NCI-H2171 (cell line): Measurements from ENCODE around the gene ASPSCR1.
A peak's percentile ranks its signal among the peaks of the same experiment; 100 is the strongest.

Experiments used
- DNase-seq: peaks from one replicate; lab custom pipeline; 2025; lab: John Stamatoyannopoulos, UW

Gene ASPSCR1

DNA sequence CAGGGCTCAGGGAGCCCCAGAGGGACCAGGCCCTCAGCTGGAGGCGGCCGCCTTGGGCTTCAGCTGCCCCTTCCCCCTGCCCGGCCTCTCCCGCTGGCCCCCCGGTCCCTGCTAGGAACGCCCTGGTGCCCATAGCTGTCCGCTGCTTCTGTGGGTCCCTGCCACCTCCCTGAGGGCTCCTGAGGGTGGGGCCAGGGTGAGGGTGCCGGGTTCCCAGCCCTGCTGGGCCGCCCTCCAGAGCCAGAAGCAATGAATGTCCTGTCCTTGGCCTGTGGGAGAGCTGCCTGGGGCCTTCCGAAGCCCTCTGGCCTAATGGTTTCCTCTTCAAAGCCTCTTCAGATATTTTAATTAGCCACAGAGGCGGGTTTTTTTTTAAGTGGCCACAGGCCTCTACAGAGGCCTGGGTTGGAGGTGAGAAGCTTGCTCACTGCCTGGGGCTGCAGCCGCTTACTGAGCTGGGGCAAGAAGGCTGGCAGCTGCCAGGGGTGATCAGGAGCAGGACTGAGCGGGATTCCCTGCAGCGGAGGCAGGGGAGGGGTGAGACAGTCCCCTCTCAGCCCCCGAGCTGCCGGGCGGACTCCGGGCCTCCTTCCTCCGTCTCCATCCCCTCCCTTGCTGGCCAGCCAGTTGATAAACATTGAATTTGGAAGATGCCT is 35.3 kb downstream of the ASPSCR1 start:
- no peak for DNase-seq

DNA sequence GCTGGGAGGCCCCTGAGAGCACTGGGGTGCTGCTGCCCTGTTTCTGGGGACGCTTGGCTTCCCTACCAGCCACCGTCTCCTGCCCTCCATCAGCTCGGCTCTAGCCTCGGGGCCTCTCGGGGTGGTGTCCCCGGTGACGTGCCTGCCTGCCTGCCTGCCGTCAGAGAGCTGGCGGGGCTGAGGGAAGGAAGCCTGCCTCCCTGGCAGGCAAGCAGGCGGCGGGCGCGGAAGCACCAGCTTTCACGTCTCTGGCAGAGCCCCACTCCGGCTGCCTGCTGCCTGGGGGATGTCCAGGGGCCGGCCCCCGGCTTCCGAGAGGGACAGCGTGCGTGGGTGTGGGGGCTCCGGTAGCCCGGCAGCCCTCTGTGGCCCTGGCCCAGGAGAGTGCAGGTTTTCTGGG is 35.9 kb downstream of the ASPSCR1 start:
- DNase-seq = no peak

DNA sequence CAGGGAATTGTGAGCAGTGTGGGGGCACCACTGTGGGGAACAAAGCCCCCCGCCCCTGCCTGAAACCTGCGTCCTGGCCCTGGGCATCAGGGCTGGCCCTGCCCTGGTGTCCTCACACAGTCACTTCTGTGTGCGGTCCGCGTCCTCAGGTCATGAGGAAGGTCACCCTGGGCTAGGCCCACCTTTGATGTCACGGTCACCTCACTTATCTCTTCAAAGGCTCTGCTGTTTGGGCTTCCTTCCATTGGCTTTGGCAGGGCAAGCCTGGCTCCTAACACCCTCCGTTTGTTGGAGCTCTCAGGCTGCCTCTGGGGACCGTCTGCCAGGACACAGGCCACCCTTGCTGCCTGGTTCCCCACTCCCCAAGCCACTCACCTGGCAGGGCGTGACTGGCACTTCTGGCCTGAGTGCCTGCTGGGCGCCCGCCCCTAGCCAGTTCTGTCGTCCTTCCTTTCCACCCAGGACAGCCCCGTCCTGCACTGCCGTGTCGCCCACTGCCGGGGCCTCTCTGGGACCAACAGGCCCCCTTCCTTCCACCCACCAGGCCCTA is 36.4 kb downstream of the ASPSCR1 start:
- DNase-seq = no peak

DNA sequence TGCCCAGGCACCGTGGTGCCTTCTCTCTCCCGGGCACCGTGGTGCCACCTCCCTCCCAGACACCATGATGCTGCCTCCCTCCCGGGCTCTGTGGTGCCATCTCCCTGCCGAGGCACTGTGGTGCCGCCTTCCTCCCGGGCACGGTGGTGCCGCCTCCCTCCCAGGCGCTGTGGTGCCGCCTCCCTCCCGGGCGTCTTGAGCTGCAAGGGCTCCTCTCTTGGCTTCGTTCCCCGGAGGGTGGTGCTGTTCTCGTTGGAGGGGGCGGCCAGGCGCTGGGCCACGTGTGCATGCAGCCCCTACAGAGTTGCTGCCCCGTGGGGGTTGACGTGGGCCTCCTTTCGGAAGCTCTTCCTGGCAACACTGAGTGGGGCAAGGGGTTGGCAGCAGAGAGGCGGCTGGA is 37.0 kb downstream of the ASPSCR1 start:
- no peak for DNase-seq

DNA sequence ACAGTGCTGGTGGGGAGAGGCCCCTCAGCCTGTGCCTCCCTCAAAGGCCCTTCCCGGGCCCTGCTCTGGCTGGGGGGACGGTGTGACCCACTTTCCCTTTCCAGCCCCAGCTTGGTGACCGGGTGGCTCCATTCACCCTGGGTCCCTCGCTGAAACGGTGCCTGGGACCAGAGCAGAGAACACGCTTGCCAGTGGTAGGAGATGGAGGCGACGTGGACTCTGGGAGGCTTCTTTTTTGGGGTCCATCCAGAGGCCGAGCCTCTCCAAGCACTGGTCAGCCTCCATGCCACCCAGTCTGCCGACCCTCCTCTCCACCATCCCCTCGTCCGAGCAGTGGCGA is 37.5 kb downstream of the ASPSCR1 start:
- DNase-seq = no peak

DNA sequence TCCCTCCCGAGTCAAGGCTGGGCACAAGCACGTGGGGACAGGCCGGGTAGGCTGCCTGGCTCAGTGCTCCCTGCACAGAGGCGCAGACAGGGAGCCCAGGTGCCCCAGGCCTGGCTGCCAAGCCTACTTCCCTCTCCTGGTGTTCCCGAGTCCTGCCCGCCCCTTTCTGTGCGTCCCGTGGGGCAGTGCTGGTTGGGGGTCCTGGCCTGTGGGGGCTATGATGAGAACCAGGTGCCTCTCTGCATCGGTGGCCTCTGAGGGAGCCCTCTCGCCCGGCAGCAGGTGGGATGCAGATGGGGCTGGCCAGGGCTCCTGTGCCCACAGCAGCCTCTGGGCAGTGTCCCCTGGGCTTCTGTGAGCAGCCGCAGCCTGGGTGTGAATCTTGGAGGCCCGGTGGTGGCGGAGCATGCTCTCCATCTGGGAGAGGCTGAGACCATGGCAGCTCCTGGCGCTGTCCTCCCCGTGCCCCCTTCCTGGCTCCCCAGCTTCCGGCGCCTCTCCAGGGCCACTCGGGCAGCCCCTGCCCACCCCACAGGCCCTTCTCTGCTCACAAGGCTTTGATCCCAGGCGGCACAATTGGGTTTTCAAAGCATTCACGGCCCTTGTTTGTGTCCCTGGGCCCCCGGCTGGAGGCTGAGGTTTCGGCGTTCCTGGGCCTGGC is 38.0 kb downstream of the ASPSCR1 start:
- no peak for DNase-seq

DNA sequence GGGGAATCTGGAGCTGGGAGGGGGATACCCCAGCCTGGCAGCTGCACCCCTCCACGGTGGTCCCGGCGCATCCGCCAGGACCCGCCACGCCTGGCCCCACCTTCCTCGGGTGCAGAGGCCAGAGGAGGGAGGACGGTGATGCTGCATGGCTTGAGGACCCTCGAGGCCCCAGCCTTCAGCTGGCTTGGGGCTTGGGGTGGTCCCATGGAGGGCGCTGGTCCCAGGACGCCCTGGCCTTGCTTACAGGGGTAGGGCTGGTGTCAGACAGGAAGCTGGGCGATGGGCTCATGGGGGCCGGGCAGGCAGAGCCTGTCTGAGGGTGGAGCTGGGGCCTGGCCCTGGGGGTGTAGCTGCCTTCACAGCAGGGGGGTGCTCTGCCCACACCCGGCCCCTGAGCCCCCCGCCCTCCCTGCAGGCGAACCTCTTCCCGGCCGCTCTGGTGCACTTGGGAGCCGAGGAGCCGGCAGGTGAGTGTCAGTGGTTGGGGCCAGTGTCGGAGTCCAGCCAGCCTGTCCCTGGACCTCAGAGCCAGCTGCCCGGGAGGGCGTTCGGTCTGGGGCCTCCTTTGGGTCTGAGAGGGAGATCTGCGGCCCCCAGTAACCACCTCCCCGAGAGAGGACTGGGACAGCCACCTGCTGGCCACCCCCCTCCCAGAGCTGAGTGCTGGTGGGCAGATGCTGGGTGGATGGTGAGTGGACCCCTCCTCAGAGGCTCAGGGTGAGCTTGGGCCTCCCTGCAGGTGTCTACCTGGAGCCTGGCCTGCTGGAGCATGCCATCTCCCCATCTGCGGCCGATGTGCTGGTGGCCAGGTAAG is 38.8 kb downstream of the ASPSCR1 start:
- DNase-seq = no peak

DNA sequence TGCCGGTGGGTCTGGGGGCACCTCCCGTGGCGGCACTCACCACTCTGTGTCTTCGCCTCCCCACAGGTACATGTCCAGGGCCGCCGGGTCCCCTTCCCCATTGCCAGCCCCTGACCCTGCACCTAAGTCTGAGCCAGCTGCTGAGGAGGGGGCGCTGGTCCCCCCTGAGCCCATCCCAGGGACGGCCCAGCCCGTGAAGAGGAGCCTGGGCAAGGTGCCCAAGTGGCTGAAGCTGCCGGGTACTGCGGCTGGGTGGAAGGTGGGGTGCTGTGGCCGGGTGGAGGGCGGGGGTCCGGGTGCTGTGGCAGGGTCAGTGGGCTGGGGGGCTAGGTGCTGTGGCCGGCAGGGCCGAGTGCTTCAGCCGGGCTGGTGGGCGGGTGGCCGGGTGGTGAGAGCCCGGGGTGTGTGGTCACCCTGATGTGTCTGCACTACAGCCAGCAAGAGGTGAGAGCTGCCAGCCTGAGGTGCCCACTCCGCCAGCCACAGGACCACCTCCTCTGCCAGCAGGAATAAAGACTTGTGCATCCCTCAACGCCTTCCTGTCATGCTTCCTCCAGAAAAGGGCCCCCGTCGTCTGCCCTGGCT is 39.5 kb downstream of the ASPSCR1 start:
- DNase-seq = no peak

DNA sequence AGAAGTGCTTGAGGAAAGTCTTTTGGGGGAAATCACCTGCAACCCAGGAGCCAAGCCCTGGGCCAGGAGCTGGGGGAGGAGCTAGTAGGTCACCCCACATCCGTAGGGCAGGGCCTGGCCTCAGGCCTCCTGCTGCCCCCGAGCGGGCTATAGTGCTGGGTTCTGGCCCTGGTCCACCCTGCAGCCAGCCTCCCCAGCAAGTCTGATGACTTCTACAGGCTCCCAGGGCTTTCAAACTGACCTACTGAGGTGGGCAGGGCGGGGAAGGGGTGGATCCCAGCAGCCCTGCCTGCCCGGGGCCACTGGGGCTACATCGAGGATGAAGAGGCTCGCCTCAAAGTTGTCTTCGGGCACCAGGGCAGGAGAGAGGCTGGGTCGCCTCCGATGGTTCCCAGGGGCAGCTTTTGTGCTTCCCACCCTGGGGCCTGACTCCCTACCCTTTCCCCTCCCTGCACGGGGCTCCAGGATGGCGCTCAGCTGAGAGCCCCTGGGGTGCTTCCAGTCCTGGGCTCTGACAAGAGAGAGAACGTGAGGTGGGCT is 40.3 kb downstream of the ASPSCR1 start:
- DNase-seq = no peak

DNA sequence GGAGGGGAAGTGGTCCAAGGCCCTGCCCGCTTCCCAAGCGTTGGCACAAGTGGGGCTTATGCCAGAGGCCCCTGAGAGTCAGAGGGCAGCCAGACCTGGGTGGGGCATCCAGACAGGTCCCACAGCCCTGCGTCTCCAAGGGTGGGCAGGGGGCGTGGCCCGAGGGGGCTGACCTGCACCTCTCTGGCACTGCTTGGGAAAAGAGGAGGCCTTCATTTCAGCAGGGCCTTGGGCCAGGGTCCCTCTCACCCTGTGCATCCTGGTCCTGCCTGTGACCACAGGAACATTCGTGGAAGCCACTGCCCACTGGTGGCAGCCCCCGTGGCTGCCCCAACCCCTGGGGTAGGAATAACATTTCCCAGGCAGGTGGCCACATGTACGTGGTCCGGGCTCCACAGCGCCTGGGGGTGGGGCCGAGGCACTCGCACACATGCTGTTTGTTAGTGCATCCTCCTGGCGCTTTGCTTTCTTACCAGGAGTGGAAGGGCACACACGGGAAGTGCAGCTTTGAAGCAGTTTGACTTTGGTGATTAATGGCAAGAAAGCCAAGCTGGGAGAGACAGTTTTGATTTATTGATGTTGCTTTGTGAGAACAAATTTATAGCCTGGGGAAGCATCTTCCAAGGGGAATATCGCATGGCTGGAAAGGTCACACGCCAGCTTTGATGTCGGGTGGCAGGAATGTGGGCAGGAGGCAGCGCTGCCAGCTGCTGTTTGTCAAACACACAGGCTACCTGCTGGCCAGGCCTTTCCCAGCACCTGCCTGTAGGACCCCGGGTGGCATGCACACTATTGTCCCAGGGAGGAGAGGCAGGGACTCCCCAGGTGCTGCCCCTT is 40.9 kb downstream of the ASPSCR1 start:
- DNase-seq = no peak

DNA sequence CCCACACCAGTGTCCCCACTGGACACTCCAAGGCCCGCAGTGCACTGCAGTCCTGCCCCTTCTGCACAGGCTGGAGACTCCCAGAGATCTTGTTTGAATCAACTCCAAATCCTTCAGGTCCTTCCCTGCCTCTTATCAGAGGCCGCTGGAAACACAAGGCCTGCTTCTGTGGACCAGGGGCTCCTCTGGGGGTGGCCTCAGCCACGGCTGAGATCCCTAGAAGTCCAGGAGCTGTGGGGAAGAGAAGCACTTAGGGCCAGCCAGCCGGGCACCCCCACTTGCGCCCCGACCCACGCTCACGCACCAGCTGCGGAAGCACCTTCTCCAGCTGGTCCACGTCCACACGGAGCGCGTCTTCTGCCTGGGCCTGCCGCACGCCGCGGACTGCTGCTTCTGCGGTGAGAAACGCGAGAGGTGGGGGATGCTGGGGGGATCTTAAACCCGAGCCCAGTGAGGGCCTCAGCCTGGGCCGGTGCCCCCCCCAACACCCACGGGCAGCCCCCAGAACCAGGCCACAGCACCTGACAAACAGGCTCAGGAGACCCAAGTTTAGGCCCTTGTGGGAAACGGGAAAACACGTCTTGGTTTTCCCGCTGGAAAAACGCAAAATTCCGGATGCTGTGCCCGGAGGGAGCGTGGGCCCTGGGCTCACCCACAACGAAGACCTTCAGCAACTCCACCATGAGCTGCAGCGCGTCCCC is 41.7 kb downstream of the ASPSCR1 start:
- DNase-seq = no peak

DNA sequence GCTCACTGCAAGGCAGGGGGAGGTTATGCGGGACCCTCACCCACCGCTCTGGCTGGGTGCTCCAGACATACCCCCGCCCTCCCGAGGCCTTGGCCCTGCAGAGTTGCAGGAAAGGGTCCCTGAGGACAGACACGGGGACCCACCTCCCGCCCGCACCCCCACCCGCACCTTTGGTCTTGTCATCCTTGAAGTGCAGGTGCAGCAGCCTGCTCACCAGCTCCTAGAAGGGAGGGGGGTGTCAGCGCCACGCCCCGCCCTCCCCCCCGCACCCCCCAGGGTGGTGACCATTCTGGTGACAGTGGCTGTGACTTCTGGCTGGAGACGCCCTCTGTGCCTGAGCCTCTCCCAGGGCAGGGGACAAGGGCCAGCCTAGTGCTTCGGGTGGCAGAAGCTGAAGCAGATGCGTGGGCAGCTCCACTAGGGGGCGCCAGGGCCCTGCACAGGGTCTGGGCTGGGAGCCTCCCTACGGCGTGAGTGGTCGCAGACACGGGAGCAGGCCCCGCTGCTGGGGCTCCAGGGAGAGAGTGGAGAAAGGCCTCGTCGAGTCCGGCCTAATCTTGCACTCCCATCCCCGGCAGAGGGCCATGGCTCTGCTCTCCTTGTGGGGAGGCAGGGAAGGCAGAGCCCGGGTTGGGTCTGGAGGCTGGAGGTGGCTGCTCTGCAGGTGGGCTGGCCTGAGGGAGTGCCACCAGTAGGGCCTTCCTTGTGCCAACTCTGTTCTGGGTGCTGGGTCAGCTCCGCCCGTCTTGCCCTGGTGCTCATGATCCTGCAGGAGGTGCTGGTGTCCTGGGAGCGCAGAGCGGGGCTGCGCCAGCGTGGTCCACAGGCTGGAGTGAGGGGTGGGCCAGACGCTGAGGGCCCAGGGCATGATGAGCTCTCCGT is 42.5 kb downstream of the ASPSCR1 start:
- no peak for DNase-seq

DNA sequence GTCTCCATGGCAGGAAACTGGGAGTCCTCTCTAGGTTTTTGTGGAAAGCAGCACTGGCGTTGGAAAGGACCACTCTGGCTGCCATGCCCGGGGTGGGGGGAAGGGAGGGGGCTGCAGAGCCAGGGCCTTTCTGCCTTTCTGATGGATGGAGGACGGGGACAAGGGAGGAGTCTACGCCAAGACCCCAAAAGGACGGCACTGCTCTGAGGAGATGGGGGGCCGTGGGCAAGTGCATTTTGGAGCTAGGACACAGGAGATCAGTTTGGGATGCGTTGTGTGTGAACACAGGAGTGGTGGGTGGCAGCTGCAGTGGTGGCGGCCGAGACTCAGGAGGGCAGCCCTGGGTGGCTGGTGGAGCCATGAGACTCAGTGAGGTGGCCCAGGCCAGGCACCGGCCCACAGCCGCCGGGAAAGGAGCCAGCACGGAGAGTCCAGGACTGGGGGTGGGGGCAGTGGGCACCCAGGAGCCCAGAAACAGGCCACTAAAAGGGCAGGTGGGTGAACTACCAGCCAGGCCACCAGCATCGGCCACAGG is 43.2 kb downstream of the ASPSCR1 start:
- DNase-seq = no peak

DNA sequence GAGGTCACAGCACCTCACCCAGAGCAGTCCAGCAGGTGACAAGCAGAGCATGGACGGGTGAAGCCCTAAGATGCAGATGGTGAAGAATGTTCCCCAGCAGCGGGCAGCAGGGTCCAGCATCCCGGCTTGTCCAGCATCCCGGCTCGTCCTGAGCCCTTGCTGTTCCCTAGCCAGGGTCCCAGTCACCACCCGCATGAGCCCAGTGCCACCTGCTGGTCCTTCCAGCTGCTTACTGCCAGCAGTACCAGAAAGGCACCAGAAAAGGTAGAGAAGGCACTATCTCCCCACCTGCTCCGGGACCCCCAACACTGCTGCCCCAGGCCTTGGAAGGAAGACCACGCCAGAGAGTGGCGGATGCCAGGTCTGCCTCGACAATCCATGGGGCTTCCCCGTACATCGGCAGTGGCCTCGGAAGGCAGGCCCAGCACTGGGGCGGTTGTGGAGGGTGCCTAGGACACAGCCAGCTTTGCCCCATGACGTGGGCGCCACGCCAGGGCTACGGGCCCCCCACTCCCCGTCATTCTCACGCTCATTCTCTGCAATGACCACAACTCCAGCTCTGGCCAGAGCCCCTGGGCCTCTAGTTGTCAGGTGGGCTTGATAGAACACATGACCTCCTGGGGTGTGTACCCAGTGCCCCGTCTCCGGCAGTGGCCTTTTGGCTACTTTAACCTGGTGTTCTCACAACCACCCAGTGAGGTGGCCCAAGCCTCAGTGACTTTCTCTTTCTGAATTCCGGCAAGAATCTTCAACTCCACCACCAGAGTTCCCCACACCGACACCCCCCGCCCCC is 43.9 kb downstream of the ASPSCR1 start:
- peak; percentile 29 for DNase-seq

DNA sequence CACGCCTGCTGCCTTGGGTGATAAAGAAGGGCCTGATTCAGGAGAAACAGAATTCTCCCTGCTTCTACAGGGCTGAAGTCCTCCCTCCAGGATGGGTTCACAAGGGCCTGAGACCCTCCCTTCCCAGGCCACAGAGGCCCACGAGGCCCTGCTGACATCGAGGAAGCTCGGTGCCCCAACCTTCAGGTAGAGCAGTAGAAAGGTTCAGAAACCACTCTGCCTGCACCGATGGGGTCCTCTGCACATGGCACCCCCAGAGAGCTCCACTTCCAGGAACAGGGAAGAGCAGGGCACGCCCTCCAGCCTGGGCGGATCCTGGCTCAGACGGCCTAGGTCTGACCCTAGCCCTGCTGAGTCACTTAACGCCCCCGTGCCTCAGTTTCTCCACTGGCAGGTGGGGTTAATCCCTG is 44.5 kb downstream of the ASPSCR1 start:
- DNase-seq = no peak

DNA sequence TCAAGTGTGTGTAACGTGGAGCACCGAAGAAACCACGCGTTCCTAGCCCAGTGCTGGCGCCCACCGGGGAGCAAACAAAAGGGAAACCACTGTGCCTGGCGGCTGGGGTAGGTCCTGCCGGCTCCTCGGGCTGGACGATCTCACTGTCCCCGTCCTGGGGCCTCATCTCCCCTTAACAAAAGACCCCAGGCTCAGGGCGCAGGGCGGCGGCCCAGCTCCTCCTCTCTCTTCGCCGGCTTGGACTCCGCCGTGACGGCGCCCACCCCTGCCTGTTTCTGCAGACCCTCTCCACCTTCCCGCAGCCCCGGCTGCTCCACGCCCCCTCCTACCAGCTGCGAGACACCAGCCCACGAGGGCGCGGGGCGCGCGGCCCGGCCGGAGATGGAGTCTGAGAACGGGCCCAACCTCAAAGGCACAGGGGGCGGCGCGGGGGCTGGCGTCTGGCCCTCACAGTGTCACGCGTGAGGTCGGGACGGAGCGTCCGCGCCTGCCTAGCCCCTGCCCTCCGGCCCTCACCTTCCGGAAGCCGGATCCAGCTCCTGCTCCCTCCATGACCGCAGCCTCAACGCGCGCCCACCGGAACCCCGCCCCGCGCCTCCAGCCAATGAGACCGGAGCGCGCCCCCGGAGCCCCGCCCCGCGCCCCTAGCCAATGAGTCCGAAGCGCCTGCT is 45.0 kb downstream of the ASPSCR1 start, which contains the start of gene CENPX:
Gene CENPX, minus strand, starts transcription at position 569 of the 671 bp plus-strand sequence. Its CDS starts 17 bp downstream, at position 552.
- DNase-seq = no peak

DNA sequence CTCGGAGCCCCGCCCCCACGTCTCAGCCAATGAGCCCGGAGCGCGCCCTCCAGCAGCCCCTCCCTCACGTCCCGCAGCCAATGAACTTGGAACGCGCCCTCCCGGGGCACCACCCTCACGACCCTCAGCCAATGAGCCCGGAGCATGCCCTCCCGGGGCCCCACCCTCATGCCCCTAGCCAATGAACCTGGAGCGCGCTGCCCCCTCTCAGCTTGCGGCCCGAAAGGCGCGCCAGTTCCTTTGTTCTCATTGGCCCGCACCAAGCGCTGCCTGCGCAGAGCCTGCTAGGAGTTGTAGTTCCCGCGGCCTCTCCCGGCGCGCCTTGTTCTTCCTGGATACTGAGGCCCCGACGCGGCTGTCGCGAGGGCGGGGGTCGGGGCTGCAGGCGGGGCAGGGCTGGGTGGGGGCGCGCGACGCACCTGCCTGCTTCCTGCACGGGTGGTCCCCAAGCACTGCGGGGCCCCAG is 45.6 kb downstream of the ASPSCR1 start, which contains the start of gene LRRC45:
Gene LRRC45, plus strand, starts transcription at position 325 of the 466 bp plus-strand sequence. CDS start 339 bp downstream, outside the sequence.
- DNase-seq = peak; percentile 100
